BJ (cell line): Measurements from ENCODE around the gene CHI3L2. TPM values are rescaled to one million over a fixed set of nuclear protein-coding genes. Genes with fewer than 3 reads are reported as not detected.

Source experiments
- CTCF ChIA-PET: fragments of 350-600 bp; formaldehyde crosslinking; extraction: SDS; loops from one replicate; lab custom pipeline; 2021; ENCODE audit warnings: antibody characterized with exemption, inconsistent platforms; lab: Yijun Ruan, JAX
- POLR2A ChIA-PET: fragments of 300-600 bp; sonication (Branson Sonifier 250); formaldehyde crosslinking; extraction: SDS; loops from one replicate; lab custom pipeline; 2021; ENCODE audit warnings: antibody characterized with exemption; lab: Charles Lee
- DNase-seq: peaks from one replicate; pipeline ENCODE4 v3.0.0-alpha.2; 2011; ENCODE audit warnings: low read depth
- H3K27me3 ChIP-seq: 2 replicates; pipeline ENCODE4 v1.6.0; 2011; ENCODE audit warnings: low read length; ENCODE audit not compliant: control insufficient read depth, insufficient read depth
- H3K36me3 ChIP-seq: 2 replicates; pipeline ENCODE4 v1.5.1; 2011; ENCODE audit warnings: low read length; ENCODE audit not compliant: control insufficient read depth, insufficient read depth
- H3K4me3 ChIP-seq: 2 replicates; pipeline ENCODE4 v1.5.1; 2011; ENCODE audit warnings: low read depth, mild to moderate bottlenecking, control low read depth, low read length
- CTCF ChIP-seq: IDR thresholded peaks from 2 replicates; pipeline ENCODE4 v1.5.1; 2011; ENCODE audit warnings: low read depth, mild to moderate bottlenecking, control low read depth, inconsistent platforms, low read length, moderate library complexity; ENCODE audit not compliant: insufficient read depth
- polyA plus RNA-seq: library from polyadenylated mRNA; depleted of rRNA; stranded (reverse); fragments of >200 nt; gene quantifications from 2 replicates; pipeline ENCODE4 v1.2.3, GENCODE V29; 2011

Gene CHI3L2
- polyA plus RNA-seq, 1 experiment = 0.05 TPM

- no peaks in the 10 kb centered on the region for H3K36me3 ChIP-seq
Measured at GRCh38 chr1:111249960-111250359, 22.4 kb downstream of the CHI3L2 start.

DNA sequence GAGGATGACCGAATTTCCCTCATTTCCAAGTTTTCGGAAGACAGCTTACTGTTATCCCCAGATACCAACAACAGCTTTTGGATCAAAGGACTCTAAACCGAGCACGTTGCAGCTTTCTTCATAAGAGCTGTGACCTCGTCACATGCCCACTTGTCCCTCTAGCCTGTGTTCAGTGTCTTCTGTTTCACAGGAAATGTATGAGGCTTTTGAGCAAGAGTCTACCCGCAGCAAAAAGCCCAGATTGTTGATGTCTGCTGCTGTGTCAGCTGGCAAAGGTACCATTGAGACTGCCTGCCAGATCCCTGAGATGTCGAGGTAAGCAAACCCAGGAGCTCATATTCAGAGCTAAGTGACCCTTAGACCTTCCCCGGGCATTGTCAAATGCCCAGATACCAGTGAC lies 24.1 kb downstream of the CHI3L2 start:
- DNase-seq = no peak
- no peaks in the 10 kb centered on the region for H3K36me3 ChIP-seq
- no peak overlapping the region for H3K4me3 ChIP-seq
- ChIA-PET CTCF (interaction anchor here (0.6 kb wide), 1 partner anchor 83 kb away, joined by 3 read pairs; no protein-coding TSS in a partner anchor), POLR2A (no interaction called here)
- TF ChIP-seq CTCF = no peak
- peaks cover 12% of the 10 kb centered on the region for H3K27me3 ChIP-seq

More at GRCh38 chr1:111249960-111250359, 22.4 kb downstream of the CHI3L2 start:
- peaks cover 10% of the 10 kb centered on the region for H3K27me3 ChIP-seq
- ChIA-PET POLR2A (no interaction called here), CTCF (no interaction called here)
- no peak for TF ChIP-seq CTCF
- no peak overlapping the region for H3K4me3 ChIP-seq
- no peak for DNase-seq

DNA sequence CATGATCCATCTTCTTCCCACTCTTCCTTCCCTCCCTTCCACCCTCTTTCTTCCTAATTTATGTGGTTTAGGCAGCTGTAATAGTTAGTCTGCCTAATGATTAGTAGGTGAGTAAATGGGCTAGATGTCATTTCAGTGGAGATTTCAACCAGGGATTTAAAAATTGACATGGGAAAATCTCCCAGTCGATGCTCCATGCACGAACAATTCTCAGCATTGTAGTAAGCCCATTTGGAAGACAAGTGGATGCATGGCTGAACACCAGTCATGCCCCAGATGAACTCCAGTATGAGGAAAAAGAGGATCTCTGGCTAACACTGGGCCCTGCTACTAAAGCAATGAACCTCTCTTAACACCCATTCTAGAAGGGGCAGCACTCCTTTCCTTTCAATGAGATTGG lies 25.3 kb downstream of the CHI3L2 start:
- Histone ChIP-seq H3K4me3 (no peak overlapping the region), H3K27me3 (peaks cover 14% of the 10 kb centered on the region), H3K36me3 (no peaks in the 10 kb centered on the region)
- DNase-seq = no peak
- TF ChIP-seq CTCF = no peak
- CTCF ChIA-PET = interaction anchor here (1.7 kb wide), 1 partner anchor 21 kb away, joined by 5 read pairs; no protein-coding TSS in a partner anchor
- POLR2A ChIA-PET = no interaction called here

DNA sequence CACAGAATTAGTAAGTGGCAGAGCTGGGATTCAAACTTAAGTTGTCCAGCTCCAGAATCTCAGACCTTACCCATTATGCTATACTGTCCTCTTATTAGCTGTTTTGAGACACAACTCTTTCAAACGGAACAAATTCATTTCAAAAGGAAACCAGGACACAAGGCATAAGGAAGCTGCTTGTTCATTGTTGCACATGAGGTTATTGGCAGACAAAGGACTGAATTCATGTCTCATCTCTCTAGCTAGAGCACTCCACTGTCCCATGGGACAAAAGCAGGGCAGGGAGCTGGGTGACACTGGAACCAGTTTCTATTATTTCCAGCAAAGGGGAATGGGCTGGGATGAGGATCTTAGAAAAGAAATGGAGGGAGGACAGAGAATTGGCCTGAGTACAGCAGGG lies 26.4 kb downstream of the CHI3L2 start:
- POLR2A ChIA-PET = no interaction called here
- no peaks in the 10 kb centered on the region for H3K36me3 ChIP-seq
- no peak for DNase-seq
- no peak for TF ChIP-seq CTCF
- H3K4me3 ChIP-seq = no peak overlapping the region
- CTCF ChIA-PET = interaction anchor here (1.7 kb wide), 1 partner anchor 20 kb away, joined by 5 read pairs; no protein-coding TSS in a partner anchor
- H3K27me3 ChIP-seq = peaks cover 11% of the 10 kb centered on the region

GRCh38 chr1:111256988-111257658 lies 29.6 kb downstream of the CHI3L2 start:
- ChIA-PET CTCF (no interaction called here), POLR2A (no interaction called here)
- TF ChIP-seq CTCF = no peak

More at GRCh38 chr1:111256988-111257658, 29.6 kb downstream of the CHI3L2 start:
- Histone ChIP-seq H3K36me3 (no peaks in the 10 kb centered on the region), H3K27me3 (peaks cover 8% of the 10 kb centered on the region), H3K4me3 (no peak overlapping the region)
- DNase-seq = no peak
